Astrocyte (in vitro differentiated cells and primary cell): ENCODE results near the gene CDRT4. TPM values are rescaled to one million over a fixed set of nuclear protein-coding genes. Genes with fewer than 3 reads are reported as not detected.
A peak's percentile ranks its signal among the peaks of the same experiment; 100 is the strongest.

Experiments
- DNase-seq: peaks from one replicate; pipeline ENCODE4 v3.0.0-alpha.2; 2010; ENCODE audit warnings: low read depth
- FAIRE-seq: peaks from 2 replicates; lab custom pipeline; 2011; peaks lifted over from hg19 to GRCh38; lab: Jason Lieb, UNC
- H2AFZ ChIP-seq: 2 replicates; pipeline ENCODE4 v1.6.0; 2012; ENCODE audit warnings: low read depth, low read length, inconsistent platforms
- H3K27ac ChIP-seq: 2 replicates; pipeline ENCODE4 v1.5.1; 2011; ENCODE audit warnings: low read depth, low read length, inconsistent platforms
- H3K27me3 ChIP-seq: 2 replicates; pipeline ENCODE4 v1.6.0; 2011; ENCODE audit warnings: low read length, inconsistent platforms; ENCODE audit not compliant: insufficient read depth
- H3K36me3 ChIP-seq: 2 replicates; pipeline ENCODE4 v1.5.1; 2011; ENCODE audit warnings: low read length, inconsistent platforms; ENCODE audit not compliant: insufficient read depth
- H3K4me1 ChIP-seq: 2 replicates; pipeline ENCODE4 v1.5.1; 2011; ENCODE audit warnings: low read length, inconsistent platforms; ENCODE audit not compliant: insufficient read depth
- H3K4me2 ChIP-seq: 2 replicates; pipeline ENCODE4 v1.6.0; 2012; ENCODE audit warnings: low read length, inconsistent platforms
- H3K4me3 ChIP-seq: 2 replicates; pipeline ENCODE4 v1.5.1; 2011; ENCODE audit warnings: low read depth, mild to moderate bottlenecking, low read length, inconsistent platforms; ENCODE audit not compliant: insufficient read depth
- H3K79me2 ChIP-seq: 2 replicates; pipeline ENCODE4 v1.6.0; 2012; ENCODE audit warnings: mild to moderate bottlenecking, low read length, inconsistent platforms; ENCODE audit not compliant: insufficient read depth
- H3K9ac ChIP-seq: 2 replicates; pipeline ENCODE4 v1.6.0; 2012; ENCODE audit warnings: mild to moderate bottlenecking, low read length, inconsistent platforms
- H3K9me3 ChIP-seq: 2 replicates; pipeline ENCODE4 v1.5.1; 2012; ENCODE audit warnings: low read depth, mild to moderate bottlenecking, low read length, inconsistent platforms; ENCODE audit not compliant: insufficient read depth
- H4K20me1 ChIP-seq: 2 replicates; pipeline ENCODE4 v1.6.0; 2012; ENCODE audit warnings: low read length, inconsistent platforms; ENCODE audit not compliant: insufficient read depth
- H3K27ac Mint-ChIP-seq: one replicate; pipeline ENCODE4 v1.8.0; 2021; ENCODE audit warnings: mild to moderate bottlenecking, mixed read lengths; ENCODE audit not compliant: unreplicated experiment
- H3K27me3 Mint-ChIP-seq: one replicate; pipeline ENCODE4 v1.8.0; 2021; ENCODE audit warnings: low read depth, mixed read lengths; ENCODE audit not compliant: unreplicated experiment
- H3K36me3 Mint-ChIP-seq: one replicate; pipeline ENCODE4 v1.8.0; 2021; ENCODE audit warnings: low read depth, mixed read lengths; ENCODE audit not compliant: unreplicated experiment
- H3K4me1 Mint-ChIP-seq: one replicate; pipeline ENCODE4 v1.8.0; 2021; ENCODE audit warnings: low read depth, mixed read lengths; ENCODE audit not compliant: unreplicated experiment
- H3K4me3 Mint-ChIP-seq: one replicate; pipeline ENCODE4 v1.8.0; 2021; ENCODE audit warnings: mild to moderate bottlenecking, moderate library complexity, mixed read lengths; ENCODE audit not compliant: unreplicated experiment
- H3K9me3 Mint-ChIP-seq: one replicate; pipeline ENCODE4 v1.8.0; 2021; ENCODE audit warnings: mild to moderate bottlenecking, mixed read lengths; ENCODE audit not compliant: unreplicated experiment
- CTCF ChIP-seq: IDR thresholded peaks from 2 replicates; pipeline ENCODE4 v1.5.1; 2011; ENCODE audit warnings: low read depth, mild to moderate bottlenecking, inconsistent platforms, low read length, moderate library complexity; ENCODE audit not compliant: insufficient read depth
- EZH2 ChIP-seq: IDR thresholded peaks from 2 replicates; pipeline ENCODE4 v1.6.1; 2012; ENCODE audit warnings: mild to moderate bottlenecking, low read length, inconsistent platforms; ENCODE audit not compliant: insufficient read depth
- total RNA-seq: library from RNA; stranded (reverse); gene quantifications from 2 replicates; pipeline ENCODE4 v1.2.1, GENCODE V29; 2021

Gene CDRT4
- total RNA-seq, 1 donor from 2014 or later: 8.8 TPM

GRCh38 chr17:15453782-15454181 lies 13.6 kb downstream of the CDRT4 start:
- no peaks in the 10 kb centered on the region for H4K20me1 ChIP-seq
- Mint-ChIP-seq H3K27ac (no peak overlapping the region), H3K36me3 (peaks cover 14% of the 10 kb centered on the region), H3K27me3 (no peaks in the 10 kb centered on the region), H3K4me1 (peaks cover 15% of the 10 kb centered on the region), H3K4me3 (no peak overlapping the region), H3K9me3 (peaks cover 7% of the 10 kb centered on the region)
- H3K36me3 ChIP-seq: peaks cover 2% of the 10 kb centered on the region
- no peak for DNase-seq
- no peak for FAIRE-seq
- no peak overlapping the region for H3K4me3 ChIP-seq
- no peaks in the 10 kb centered on the region for H3K9me3 ChIP-seq
- no peak overlapping the region for H3K27ac ChIP-seq
- H3K79me2 ChIP-seq: no peaks in the 10 kb centered on the region
- no peak overlapping the region for H3K9ac ChIP-seq
- peaks cover 27% of the 10 kb centered on the region for H3K4me1 ChIP-seq
- H3K27me3 ChIP-seq: no peaks in the 10 kb centered on the region
- TF ChIP-seq CTCF: no peak
- no peak for TF ChIP-seq EZH2
- no peak overlapping the region for H3K4me2 ChIP-seq
- H2AFZ ChIP-seq: no peak overlapping the region

- H3K9me3 Mint-ChIP-seq: peaks cover 7% of the 10 kb centered on the region
- H3K36me3 Mint-ChIP-seq: peaks cover 13% of the 10 kb centered on the region
These were observed 14.2 kb downstream of the CDRT4 start for GRCh38 chr17:15453246-15453645.

More at GRCh38 chr17:15453246-15453645, 14.2 kb downstream of the CDRT4 start:
- Mint-ChIP-seq H3K27me3 (no peaks in the 10 kb centered on the region), H3K27ac (no peak overlapping the region), H3K4me1 (peaks cover 14% of the 10 kb centered on the region), H3K4me3 (no peak overlapping the region)
- Histone ChIP-seq H3K79me2 (no peaks in the 10 kb centered on the region), H4K20me1 (no peaks in the 10 kb centered on the region), H3K9ac (no peak overlapping the region), H3K9me3 (no peaks in the 10 kb centered on the region), H3K27ac (no peak overlapping the region), H2AFZ (no peak overlapping the region), H3K27me3 (no peaks in the 10 kb centered on the region), H3K4me2 (no peak overlapping the region), H3K4me3 (no peak overlapping the region), H3K4me1 (peaks cover 27% of the 10 kb centered on the region), H3K36me3 (peaks cover 2% of the 10 kb centered on the region)
- DNase-seq (peak; percentile 67), FAIRE-seq (no peak)
- no peak for TF ChIP-seq EZH2
- TF ChIP-seq CTCF: no peak
